Gastroesophageal sphincter (tissue), 4 donors: ENCODE results near the gene KLHL33. TPM values are rescaled to one million over a fixed set of nuclear protein-coding genes. Genes with fewer than 3 reads are reported as not detected.

Experiments used
- ATAC-seq: fragments of 150-250 bp; one replicate; pipeline ENCODE4 v1.9.1; 2016; ENCODE audit warnings: mild to moderate bottlenecking, moderate library complexity
- H3K27ac ChIP-seq, 4 donors: fragments of 200-600 bp; sonication (generic) in 3 of 4; 1 replicate in 3 of 4; 2 replicates in 1 of 4; pipeline ENCODE4 v1.5.1; 2016 to 2019
- H3K27me3 ChIP-seq: fragments of 200-600 bp; sonication (generic); one replicate; pipeline ENCODE4 v1.5.1; 2019
- H3K36me3 ChIP-seq, 2 donors: fragments of 200-600 bp; sonication (generic); one replicate each; pipeline ENCODE4 v1.5.1; 2019; ENCODE audit warnings: control low read depth in 1 of 2
- H3K4me1 ChIP-seq, 3 donors: fragments of 200-600 bp; sonication (generic); 1 replicate in 2 of 3; 2 replicates in 1 of 3; pipeline ENCODE4 v1.5.1; 2016 to 2019; ENCODE audit warnings: control low read depth in 2 of 3
- H3K4me3 ChIP-seq, 2 donors: fragments of 200-600 bp; sonication (generic); one replicate each; pipeline ENCODE4 v1.5.1; 2019; ENCODE audit warnings: mild to moderate bottlenecking in 1 of 2, moderate library complexity in 1 of 2
- H3K9me3 ChIP-seq, 3 donors: fragments of 200-600 bp; sonication (generic); one replicate each; pipeline ENCODE4 v1.5.1; 2017 to 2019; ENCODE audit warnings: control low read depth in 2 of 3
- CTCF ChIP-seq, 4 experiments: fragments of 200-600 bp in 2 of 4; fragments of 450-650 bp in 2 of 4; sonication (generic) in 1 of 4; IDR thresholded peaks; one replicate each; pipeline ENCODE4 v1.5.1; 2017 to 2019; ENCODE audit warnings: antibody characterized with exemption in 4 of 4, mild to moderate bottlenecking in 2 of 4, moderate library complexity in 2 of 4
- EP300 ChIP-seq: sonication (generic); formaldehyde crosslinking; IDR thresholded peaks from one replicate; pipeline ENCODE4 v1.6.1; 2017; ENCODE audit warnings: antibody characterized with exemption, mild to moderate bottlenecking
- POLR2A ChIP-seq, 2 donors: fragments of 450-650 bp; IDR thresholded peaks; one replicate each; pipeline ENCODE4 v1.6.1; 2017; ENCODE audit warnings: antibody characterized with exemption in 2 of 2, mild to moderate bottlenecking in 2 of 2, moderate library complexity in 1 of 2
- POLR2AphosphoS5 ChIP-seq: sonication (generic); formaldehyde crosslinking; IDR thresholded peaks from one replicate; pipeline ENCODE4 v1.6.1; 2017; ENCODE audit warnings: antibody characterized with exemption
- WGBS, 2 donors: methylation state at CpG; one replicate each; pipeline ENCODE4 v1.1.5; 2018; ENCODE audit warnings: low coverage in 1 of 2; 5-methylcytosine and 5-hydroxymethylcytosine counted together
- total RNA-seq, 4 donors: library from RNA; depleted of rRNA; stranded (reverse); fragments of >200 nt; gene quantifications; one replicate each; pipeline ENCODE4 v1.1.0, GENCODE V29; 2016

The KLHL33 gene
- total RNA-seq, 4 donors from 2014 or later = 0.27 to 2.6 (median 1.1) TPM

- Histone ChIP-seq H3K27ac (no peak overlapping the region), H3K27me3 (no peaks in the 10 kb centered on the region), H3K4me1 (no peaks in the 10 kb centered on the region), H3K4me3 (no peak overlapping the region), H3K9me3 (no peaks in the 10 kb centered on the region), H3K36me3 (peaks cover 0 to 100% of the 10 kb centered on the region in 2 donors)
- ATAC-seq = no peak
- TF ChIP-seq EP300 (no peak), CTCF (IDR thresholded peaks at IDR 0.05) (no peak), POLR2A (IDR thresholded peaks at IDR 0.05) (no peak), POLR2AphosphoS5 (no peak)
- WGBS, 2 donors = no CpG with 5 or more reads among the region's 10 CpGs
These were observed 52.9 kb downstream of the KLHL33 start for GRCh38 chr14:20383032-20383431.

- Histone ChIP-seq H3K27ac (no peak overlapping the region), H3K9me3 (no peaks in the 10 kb centered on the region), H3K4me1 (no peaks in the 10 kb centered on the region), H3K27me3 (no peaks in the 10 kb centered on the region), H3K36me3 (peaks cover 0 to 100% of the 10 kb centered on the region in 2 donors), H3K4me3 (no peak overlapping the region)
- no peak for TF ChIP-seq POLR2AphosphoS5
- no peak for TF ChIP-seq POLR2A (IDR thresholded peaks at IDR 0.05)
- TF ChIP-seq CTCF (IDR thresholded peaks at IDR 0.05) = no peak
- TF ChIP-seq EP300 = no peak
- no peak for ATAC-seq
- 93% methylated on average over 8 of the region's 12 CpGs; no CpG with 5 or more reads in 1 of the 2 donors for WGBS, 2 donors
These were observed 53.4 kb downstream of the KLHL33 start for GRCh38 chr14:20382526-20382925.

- H3K36me3 ChIP-seq = peaks cover 0 to 100% of the 10 kb centered on the region in 2 donors
- H3K4me3 ChIP-seq = no peak overlapping the region
- no peak for ATAC-seq
- TF ChIP-seq CTCF (IDR thresholded peaks at IDR 0.05) (no peak), EP300 (no peak), POLR2A (IDR thresholded peaks at IDR 0.05) (no peak), POLR2AphosphoS5 (no peak)
- H3K9me3 ChIP-seq = no peaks in the 10 kb centered on the region
- no peaks in the 10 kb centered on the region for H3K4me1 ChIP-seq
- H3K27ac ChIP-seq = no peak overlapping the region
- H3K27me3 ChIP-seq = no peaks in the 10 kb centered on the region
- WGBS, 2 donors = 77 to 100% methylated on average over 1 to 2 of the region's 7 CpGs
These were observed 54.6 kb downstream of the KLHL33 start for GRCh38 chr14:20381341-20381740.

- no peaks in the 10 kb centered on the region for H3K4me1 ChIP-seq
- no peaks in the 10 kb centered on the region for H3K9me3 ChIP-seq
- TF ChIP-seq EP300 (no peak), POLR2AphosphoS5 (no peak), POLR2A (IDR thresholded peaks at IDR 0.05) (no peak), CTCF (IDR thresholded peaks at IDR 0.05) (no peak)
- H3K27me3 ChIP-seq = no peaks in the 10 kb centered on the region
- peaks cover 0 to 100% of the 10 kb centered on the region in 2 donors for H3K36me3 ChIP-seq
- no peak overlapping the region for H3K4me3 ChIP-seq
- no peak for ATAC-seq
- H3K27ac ChIP-seq = no peak overlapping the region
- WGBS, 2 donors = 68 to 82% methylated on average over 2 to 3 of the region's 6 CpGs
These were observed 55.3 kb downstream of the KLHL33 start for GRCh38 chr14:20380681-20381080.

GRCh38 chr14:20379743-20380142 is 56.2 kb downstream of the KLHL33 start:
- H3K4me3 ChIP-seq = no peak overlapping the region
- no peaks in the 10 kb centered on the region for H3K9me3 ChIP-seq
- no peaks in the 10 kb centered on the region for H3K27me3 ChIP-seq
- 44 to 63% methylated on average over 1 of the region's 1 CpG for WGBS, 2 donors
- no peak for ATAC-seq
- H3K4me1 ChIP-seq = no peaks in the 10 kb centered on the region
- TF ChIP-seq POLR2AphosphoS5 (no peak), EP300 (no peak), POLR2A (IDR thresholded peaks at IDR 0.05) (no peak), CTCF (IDR thresholded peaks at IDR 0.05) (no peak)
- no peak overlapping the region for H3K27ac ChIP-seq
- H3K36me3 ChIP-seq = peaks cover 0 to 100% of the 10 kb centered on the region in 2 donors
